HepG2 (cell line): ENCODE results near the gene LGR6. TPM values are rescaled to one million over a fixed set of nuclear protein-coding genes. Genes with fewer than 3 reads are reported as not detected.

Experiments
- ATAC-seq: fragments of 200-7000 bp; cut with Tn5 transposase; 3 replicates; pipeline ENCODE4 v1.9.1; 2020; ENCODE audit warnings: mild to moderate bottlenecking, moderate library complexity
- BruUV-seq: library from RNA; stranded (reverse); fragments of 400-500 nt; replicated peaks from 2 replicates; lab custom pipeline; 2021; lab: Mats Ljungman, UMichigan
- CTCF ChIA-PET: fragments of 300-600 bp; formaldehyde crosslinking; extraction: SDS; loops from one replicate; lab custom pipeline; 2021; ENCODE audit warnings: low total read pairs, inconsistent platforms, low intra/inter-chr PET ratio; lab: Yijun Ruan, JAX
- POLR2A ChIA-PET: fragments of 350-600 bp; sonication (Branson Sonifier 250); formaldehyde crosslinking; loops from one replicate; lab custom pipeline; 2020; ENCODE audit warnings: antibody characterized with exemption, inconsistent platforms; lab: Yijun Ruan, JAX
- DNase-seq: peaks from one replicate; pipeline ENCODE4 v3.0.0-alpha.2; 2015; ENCODE audit warnings: low spot score
- FAIRE-seq: peaks from 3 replicates; lab custom pipeline; 2011; peaks lifted over from hg19 to GRCh38; lab: Jason Lieb, UNC
- H2AFZ ChIP-seq: one replicate; pipeline ENCODE4 v1.6.1; 2011; ENCODE audit warnings: low read length, inconsistent platforms
- H3K27ac ChIP-seq: fragments of 300-600 bp; 3 replicates; pipeline ENCODE4 v1.8.0; 2011; ENCODE audit warnings: mixed run types, mild to moderate bottlenecking, mixed read lengths, low read length, inconsistent platforms; ENCODE audit not compliant: insufficient read depth; ENCODE audit errors: extremely low read length
- H3K27me3 ChIP-seq, 2 experiments: fragments of 200-600 bp in 1 of 2; 2 replicates in 1 of 2; 3 replicates in 1 of 2; pipeline versions ENCODE4 v1.6.0 to v1.8.0; 2011; ENCODE audit warnings: low read length in 2 of 2, mild to moderate bottlenecking in 2 of 2, moderate library complexity in 2 of 2, inconsistent platforms in 1 of 2; ENCODE audit not compliant: insufficient read depth in 2 of 2, control insufficient read depth in 1 of 2
- H3K36me3 ChIP-seq, 2 experiments: fragments of 200-600 bp in 1 of 2; replicated peaks in 1 of 2; 2 replicates in 1 of 2; 3 replicates in 1 of 2; pipeline versions ENCODE4 v1.5.1 to v1.8.0; 2011; ENCODE audit warnings: low read length in 2 of 2, inconsistent platforms in 1 of 2; ENCODE audit not compliant: insufficient read depth in 2 of 2, control insufficient read depth in 1 of 2
- H3K4me1 ChIP-seq: 2 replicates; pipeline ENCODE4 v1.5.1; 2012; ENCODE audit warnings: low read length, inconsistent platforms; ENCODE audit not compliant: insufficient read depth
- H3K4me2 ChIP-seq: 2 replicates; pipeline ENCODE4 v1.6.0; 2011; ENCODE audit warnings: low read depth, low read length, inconsistent platforms
- H3K4me3 ChIP-seq, 3 experiments: fragments of 200-600 bp in 1 of 3; sonication (generic), shearing (Covaris generic) in 1 of 3; replicated peaks in 1 of 3; 2 replicates each; pipeline ENCODE4 v1.5.1; 2011 to 2016; ENCODE audit warnings: low read length in 3 of 3, inconsistent platforms in 2 of 3, low read depth in 2 of 3, mild to moderate bottlenecking in 2 of 3, control low read depth in 1 of 3, mixed read lengths in 1 of 3; ENCODE audit not compliant: insufficient read depth in 1 of 3
- H3K79me2 ChIP-seq: one replicate; pipeline ENCODE4 v1.6.1; 2011; ENCODE audit warnings: low read length, inconsistent platforms; ENCODE audit not compliant: insufficient read depth
- H3K9ac ChIP-seq: 2 replicates; pipeline ENCODE4 v1.6.0; 2011; ENCODE audit warnings: mild to moderate bottlenecking, low read depth, low read length, inconsistent platforms; ENCODE audit not compliant: insufficient read depth
- H3K9me3 ChIP-seq: 2 replicates; pipeline ENCODE4 v1.5.1; 2012; ENCODE audit warnings: mild to moderate bottlenecking, low read length
- H4K20me1 ChIP-seq: 2 replicates; pipeline ENCODE4 v1.6.0; 2011; ENCODE audit warnings: inconsistent platforms, mild to moderate bottlenecking, low read length, moderate library complexity; ENCODE audit not compliant: insufficient read depth
- BATF2 ChIP-seq: sonication (generic); formaldehyde crosslinking; IDR thresholded peaks from 2 replicates; pipeline ENCODE4 v1.8.0; 2022; ENCODE audit warnings: mild to moderate bottlenecking, missing genetic modification reagents, moderate library complexity
- CEBPG ChIP-seq: IDR thresholded peaks from 2 replicates; pipeline ENCODE4 v1.6.1; 2016
- EEA1 ChIP-seq: sonication (generic); formaldehyde crosslinking; IDR thresholded peaks from 2 replicates; pipeline ENCODE4 v1.5.1; 2020; ENCODE audit warnings: mild to moderate bottlenecking, missing genetic modification reagents, borderline replicate concordance
- GLI4 ChIP-seq: sonication (generic); formaldehyde crosslinking; IDR thresholded peaks from 2 replicates; pipeline ENCODE4 v1.5.1; 2020; ENCODE audit warnings: missing genetic modification reagents, mild to moderate bottlenecking, moderate library complexity, borderline replicate concordance
- JUND ChIP-seq: sonication (generic); formaldehyde crosslinking; IDR thresholded peaks from 2 replicates; pipeline ENCODE4 v1.8.0; 2022; ENCODE audit warnings: mild to moderate bottlenecking, missing genetic modification reagents
- MYPOP ChIP-seq: sonication (generic); formaldehyde crosslinking; IDR thresholded peaks from 2 replicates; pipeline ENCODE4 v1.8.1; 2023; ENCODE audit warnings: mild to moderate bottlenecking, moderate library complexity, missing genetic modification reagents
- PBX3 ChIP-seq: sonication (generic); formaldehyde crosslinking; IDR thresholded peaks from 2 replicates; pipeline ENCODE4 v1.8.1; 2023; ENCODE audit warnings: missing genetic modification reagents, inconsistent platforms, borderline replicate concordance
- TARDBP ChIP-seq: sonication (generic); formaldehyde crosslinking; IDR thresholded peaks from 2 replicates; pipeline ENCODE4 v1.8.0; 2022; ENCODE audit warnings: mild to moderate bottlenecking, missing genetic modification reagents
- TBP ChIP-seq: sonication (generic); formaldehyde crosslinking; IDR thresholded peaks from 2 replicates; pipeline ENCODE4 v1.5.0; 2020; ENCODE audit warnings: missing genetic modification reagents
- TGIF2 ChIP-seq: IDR thresholded peaks from 2 replicates; pipeline ENCODE4 v1.6.1; 2016; ENCODE audit warnings: control low read depth, missing compliant biosample characterization
- ZBTB7B ChIP-seq: sonication (generic); formaldehyde crosslinking; IDR thresholded peaks from 2 replicates; pipeline ENCODE4 v1.4.0; 2020; ENCODE audit warnings: missing genetic modification reagents
- ZNF121 ChIP-seq: sonication (generic); formaldehyde crosslinking; IDR thresholded peaks from 2 replicates; pipeline ENCODE4 v1.5.0; 2020; ENCODE audit warnings: mild to moderate bottlenecking, missing genetic modification reagents
- ZNF24 ChIP-seq: fragments of 450-650 bp; IDR thresholded peaks from 2 replicates; pipeline ENCODE4 v1.6.1; 2017; ENCODE audit warnings: antibody characterized with exemption, mild to moderate bottlenecking
- ZNF282 ChIP-seq: fragments of 450-650 bp; IDR thresholded peaks from 2 replicates; pipeline ENCODE4 v1.6.1; 2018; ENCODE audit not compliant: partially characterized antibody
- ZNF790 ChIP-seq: sonication (generic); formaldehyde crosslinking; IDR thresholded peaks from 2 replicates; pipeline ENCODE4 v1.8.0; 2022; ENCODE audit warnings: missing genetic modification reagents, mild to moderate bottlenecking, borderline replicate concordance
- ZNF891 ChIP-seq: sonication (generic); formaldehyde crosslinking; IDR thresholded peaks from 2 replicates; pipeline ENCODE4 v1.5.0; 2020; ENCODE audit warnings: mild to moderate bottlenecking, missing genetic modification reagents
- ZSCAN30 ChIP-seq: sonication (generic); formaldehyde crosslinking; IDR thresholded peaks from 2 replicates; pipeline ENCODE4 v1.5.0; 2020; ENCODE audit warnings: mild to moderate bottlenecking, missing genetic modification reagents
- WGBS: methylation state at CpG from one replicate; pipeline ENCODE4 v1.1.6; 2017; ENCODE audit warnings: low lambda C conversion rate; 5-methylcytosine and 5-hydroxymethylcytosine counted together
- in situ Hi-C: cut with HindIII; loops from 2 replicates; pipeline ENCODE4 v1.10.0; 2017; ENCODE audit warnings: low pct_unique_long_range_greater_than_20kb; ENCODE audit not compliant: extremely low pct_ligation_motif_present
- intact Hi-C: fragments of 100-400 bp; cut with micrococcal nuclease; formaldehyde crosslinking; loops from one replicate; pipeline ENCODE4 v1.10.0; 2022; ENCODE audit not compliant: unreplicated experiment
- polyA plus RNA-seq, 8 experiments: library from polyadenylated mRNA; depleted of rRNA in 3 of 8; stranded (reverse) in 7 of 8; unstranded in 1 of 8; fragments of >200 nt; fragmentation: Illumina TruSeq in 4 of 8; extraction: Trizol in 4 of 8; gene quantifications; 2 replicates each; pipeline versions ENCODE4 v1.2.1 to v1.2.3, GENCODE V29; 2011 to 2016; ENCODE audit warnings: low read depth in 4 of 8, missing spikeins in 1 of 8, mixed read lengths in 1 of 8; ENCODE audit not compliant: insufficient read depth in 1 of 8
- total RNA-seq, 5 experiments: library from RNA; depleted of rRNA; stranded (reverse); fragments of >200 nt; fragmentation: Illumina TruSeq; extraction: Trizol; gene quantifications; 2 replicates each; pipeline ENCODE4 v1.2.3, GENCODE V29; 2016; ENCODE audit warnings: low read depth in 1 of 5

Gene LGR6
- total and polyA plus RNA-seq, 2 of the 13 experiments (the other 11 are each of a cell fraction or from before 2014, with no cell fraction given), result 0.07 TPM; not detected in 1

DNA sequence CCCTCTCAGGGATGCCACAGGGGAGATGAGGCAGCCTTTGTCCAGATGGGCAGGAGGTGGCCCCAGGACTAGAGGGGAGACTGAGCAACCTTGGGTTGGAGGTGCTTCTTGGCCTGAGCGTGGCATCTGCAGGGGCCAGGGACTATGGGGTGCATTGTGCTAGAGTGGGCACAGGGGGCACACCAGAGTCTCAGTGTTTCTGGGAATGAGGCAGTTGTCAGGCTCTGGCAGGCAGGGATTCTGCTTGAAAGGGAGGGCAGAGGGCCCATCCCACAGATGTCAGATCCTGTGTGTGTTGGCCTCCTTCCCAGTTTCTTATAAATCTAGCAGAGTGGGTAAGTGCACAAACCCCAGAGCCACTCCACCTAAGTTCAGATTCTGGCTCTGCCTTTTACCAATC, 13.7 kb downstream of the LGR6 start:
- Histone ChIP-seq H3K27ac (no peak overlapping the region), H4K20me1 (no peaks in the 10 kb centered on the region), H3K79me2 (no peaks in the 10 kb centered on the region), H3K36me3 (no peaks in the 10 kb centered on the region), H3K9me3 (no peaks in the 10 kb centered on the region), H3K9ac (no peak overlapping the region), H3K4me2 (no peak overlapping the region), H3K27me3 (peaks cover 0 to 7% of the 10 kb centered on the region in 2 experiments; a peak in 4 of 5 replicates), H3K4me1 (no peaks in the 10 kb centered on the region), H3K4me3 (no peak overlapping the region), H2AFZ (no peak overlapping the region)
- intact Hi-C loops (no loop called here), in situ Hi-C loops (no loop called here)
- BruUV-seq, result no TSS peak
- FAIRE-seq (no peak), DNase-seq (no peak), ATAC-seq (peak; percentile 65)
- no peak for TF ChIP-seq GLI4 (CRISPR knock-in tag)
- WGBS, result 0% methylated on average over 1 of the region's 1 CpG
- CTCF ChIA-PET, result no interaction called here
- POLR2A ChIA-PET, result no interaction called here

DNA sequence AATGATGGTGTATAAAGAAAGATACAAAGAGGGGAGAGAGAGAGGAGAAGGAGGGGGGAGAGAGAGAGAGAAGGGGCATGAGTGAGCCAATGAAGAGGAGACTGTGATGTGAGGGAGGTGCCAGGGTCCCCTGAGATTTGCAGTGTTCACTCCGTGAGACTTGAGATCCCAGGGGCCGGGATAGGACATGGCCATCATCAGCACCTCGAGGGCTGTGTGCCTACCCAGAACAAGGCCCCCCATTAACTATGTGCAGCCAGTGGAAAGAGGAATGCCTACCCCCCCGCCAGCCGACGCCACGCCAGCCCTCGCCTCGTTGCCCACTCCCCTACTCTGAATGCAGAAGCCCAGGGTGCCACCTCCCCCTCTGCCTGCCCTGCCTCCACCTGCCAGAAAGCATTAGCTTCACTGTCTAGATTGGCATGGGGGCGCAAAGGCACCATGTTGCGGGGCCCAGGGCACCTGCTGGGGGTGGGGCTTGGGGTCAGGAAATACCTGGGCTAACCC, 14.8 kb downstream of the LGR6 start:
- BruUV-seq, result no TSS peak
- in situ Hi-C loops, result no loop called here
- ATAC-seq, result no peak
- Histone ChIP-seq H3K4me2 (no peak overlapping the region), H3K27ac (no peak overlapping the region), H3K4me1 (no peaks in the 10 kb centered on the region), H3K36me3 (no peaks in the 10 kb centered on the region), H3K9ac (no peak overlapping the region), H3K27me3 (peaks cover 0 to 18% of the 10 kb centered on the region in 2 experiments; a peak in 4 of 5 replicates), H3K4me3 (no peak overlapping the region), H2AFZ (no peak overlapping the region), H3K9me3 (no peaks in the 10 kb centered on the region), H3K79me2 (no peaks in the 10 kb centered on the region), H4K20me1 (no peaks in the 10 kb centered on the region)
- ChIA-PET CTCF (no interaction called here), POLR2A (no interaction called here)
- no peak for FAIRE-seq
- intact Hi-C loops, result no loop called here
- DNase-seq, result no peak
- WGBS, result 9% methylated on average over 10 of the region's 11 CpGs
- no peak for TF ChIP-seq JUND
- no peak for TF ChIP-seq MYPOP
- no peak for TF ChIP-seq ZNF121 (CRISPR knock-in tag)
- TF ChIP-seq BATF2 (CRISPR knock-in tag), result no peak
- no peak for TF ChIP-seq ZNF790 (CRISPR knock-in tag)
- no peak for TF ChIP-seq ZNF24
- no peak for TF ChIP-seq PBX3 (CRISPR knock-in tag)
- no peak for TF ChIP-seq ZSCAN30 (CRISPR knock-in tag)
- no peak for TF ChIP-seq ZNF282
- no peak for TF ChIP-seq ZBTB7B
- no peak for TF ChIP-seq ZNF891 (CRISPR knock-in tag)
- no peak for TF ChIP-seq CEBPG (CRISPR knock-in tag)
- no peak for TF ChIP-seq EEA1 (CRISPR knock-in tag)
- no peak for TF ChIP-seq TARDBP
- TF ChIP-seq TGIF2 (CRISPR knock-in tag), result no peak
- no peak for TF ChIP-seq TBP (CRISPR knock-in tag)
